ENCODE results near the gene BORCS6.
A peak's percentile ranks its signal among the peaks of the same experiment; 100 is the strongest.

Gene BORCS6

DNA sequence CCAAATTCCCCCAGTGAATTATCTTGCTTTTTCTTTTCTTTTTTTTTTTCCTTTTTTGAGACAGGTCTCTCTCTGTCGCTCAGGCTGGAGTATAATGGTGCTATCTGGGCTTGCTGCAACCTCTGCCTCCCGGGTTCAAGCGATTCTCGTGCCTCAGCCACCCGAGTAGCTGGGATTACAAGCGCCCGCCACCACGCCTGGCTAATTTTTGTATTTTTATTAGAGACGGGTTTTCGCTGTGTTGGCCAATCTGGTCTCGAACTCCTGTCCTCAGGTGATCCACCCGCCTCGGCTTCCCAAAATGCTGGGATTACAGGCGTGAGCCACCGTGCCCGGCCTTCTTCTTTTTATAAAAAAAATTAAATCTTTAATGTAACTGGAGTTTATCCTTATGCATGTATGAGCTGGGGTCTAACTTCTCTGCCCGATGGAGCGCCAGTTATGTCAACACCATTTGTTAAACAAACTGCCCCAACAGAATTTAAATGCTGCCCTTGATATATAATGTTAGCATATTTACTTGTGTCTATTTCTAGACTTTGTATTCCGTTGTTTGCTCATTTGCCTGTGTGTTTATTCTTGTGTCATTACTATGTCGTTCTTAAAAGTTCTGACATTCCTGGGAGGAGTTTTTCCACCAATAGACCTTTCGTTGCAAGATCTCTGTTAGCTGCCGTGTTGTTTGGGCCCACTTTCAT, 20.9 kb upstream of the BORCS6 start:
- no peak for DNase-seq

DNA sequence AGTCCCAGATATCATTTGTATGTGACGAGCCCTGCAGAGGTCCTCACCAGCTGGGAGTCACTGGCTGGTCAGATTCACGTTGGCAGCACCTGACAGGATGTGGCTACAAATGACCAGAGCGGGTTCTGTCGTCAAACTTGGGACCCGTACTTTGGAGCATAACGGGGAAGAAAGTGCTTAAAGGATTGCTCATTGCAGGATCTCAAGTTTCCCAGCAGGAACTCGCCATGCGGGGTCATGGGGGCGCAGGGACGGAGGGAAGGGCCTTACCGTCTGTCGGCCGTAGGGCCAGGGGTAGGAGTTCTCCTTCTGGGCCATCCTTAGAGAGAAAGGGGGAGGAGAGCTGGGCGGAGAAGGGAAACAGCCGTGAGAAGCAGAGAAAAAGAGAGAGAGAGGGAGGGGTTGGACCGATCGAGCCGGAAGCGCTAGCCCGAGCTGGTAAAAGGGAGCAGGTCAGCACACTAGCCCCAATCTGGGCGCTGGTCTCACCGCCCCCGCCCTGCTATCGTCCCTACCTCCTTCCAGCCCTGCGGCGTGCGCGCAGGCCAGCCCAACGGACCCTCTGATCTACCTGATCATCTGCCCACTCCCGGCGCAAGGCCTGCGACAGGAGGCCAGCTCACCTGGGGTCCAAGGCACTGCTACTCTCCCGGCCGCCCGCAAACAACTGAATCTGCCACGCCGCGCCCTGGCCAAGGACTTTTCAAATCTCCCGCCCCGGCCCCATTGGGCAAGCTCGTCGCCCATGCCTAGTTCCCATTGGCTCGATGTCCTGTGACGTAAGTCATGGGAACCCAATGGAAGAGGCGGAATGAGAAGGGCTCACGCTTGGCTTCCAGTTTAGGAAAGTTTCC, 20.2 kb upstream of the BORCS6 start, which contains the start of gene AURKB:
Gene AURKB (minus strand): TSS at position 669 of the 854 bp plus-strand sequence. CDS start 351 bp downstream, at position 318.
- DNase-seq = peak; percentile 8

DNA sequence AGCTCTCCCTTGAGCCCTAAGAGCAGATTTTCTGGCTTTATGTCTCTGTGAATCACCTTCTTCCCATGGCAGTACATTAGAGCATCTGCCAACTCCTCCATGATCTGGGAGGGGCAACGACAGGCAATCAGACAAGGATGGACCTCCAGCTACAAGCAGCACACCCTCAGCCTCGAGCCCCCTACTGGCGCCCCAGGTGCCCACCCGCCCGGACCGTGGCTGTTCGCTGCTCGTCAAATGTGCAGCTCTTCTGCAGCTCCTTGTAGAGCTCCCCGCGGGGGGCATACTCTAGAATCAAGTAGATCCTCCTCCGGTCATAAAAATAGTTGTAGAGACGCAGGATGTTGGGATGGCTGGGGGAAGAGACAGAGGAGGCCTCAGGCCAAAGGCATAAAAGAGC, 16.6 kb upstream of the BORCS6 start:
- no peak for DNase-seq

DNA sequence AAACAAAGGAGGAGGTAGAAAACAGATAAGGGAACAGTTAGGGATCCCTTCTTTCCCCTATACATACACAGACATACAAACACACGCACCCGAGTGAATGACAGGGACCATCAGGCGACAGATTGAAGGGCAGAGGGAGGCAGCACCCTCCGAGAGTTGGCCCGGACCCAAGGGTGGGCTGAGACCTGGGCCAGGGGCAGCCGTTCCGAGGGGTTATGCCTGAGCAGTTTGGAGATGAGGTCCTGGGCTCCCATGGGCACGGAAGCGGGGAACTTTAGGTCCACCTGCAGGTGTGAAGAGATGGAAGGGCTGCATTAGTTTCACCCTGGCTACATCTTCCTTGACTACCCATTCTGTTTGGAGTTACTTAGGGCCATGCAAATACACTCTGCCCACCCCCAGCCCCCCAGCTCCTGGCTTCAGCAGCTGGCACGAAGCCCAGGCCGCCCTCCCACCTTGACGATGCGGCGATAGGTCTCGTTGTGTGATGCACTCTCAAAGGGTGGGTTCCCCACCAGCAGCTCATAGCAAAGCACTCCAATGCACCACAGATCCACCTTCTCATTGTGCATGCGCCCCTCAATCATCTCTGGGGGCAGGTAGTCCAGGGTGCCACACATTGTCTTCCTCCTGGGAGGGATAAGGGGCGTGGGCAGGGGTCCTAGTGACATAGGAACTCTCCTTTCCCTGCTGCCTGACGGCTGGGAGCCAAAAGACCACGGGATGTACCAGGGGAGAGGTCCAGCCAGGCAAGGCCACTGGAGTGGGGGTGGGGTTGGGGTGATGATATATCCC, 15.0 kb upstream of the BORCS6 start:
- DNase-seq = no peak

DNA sequence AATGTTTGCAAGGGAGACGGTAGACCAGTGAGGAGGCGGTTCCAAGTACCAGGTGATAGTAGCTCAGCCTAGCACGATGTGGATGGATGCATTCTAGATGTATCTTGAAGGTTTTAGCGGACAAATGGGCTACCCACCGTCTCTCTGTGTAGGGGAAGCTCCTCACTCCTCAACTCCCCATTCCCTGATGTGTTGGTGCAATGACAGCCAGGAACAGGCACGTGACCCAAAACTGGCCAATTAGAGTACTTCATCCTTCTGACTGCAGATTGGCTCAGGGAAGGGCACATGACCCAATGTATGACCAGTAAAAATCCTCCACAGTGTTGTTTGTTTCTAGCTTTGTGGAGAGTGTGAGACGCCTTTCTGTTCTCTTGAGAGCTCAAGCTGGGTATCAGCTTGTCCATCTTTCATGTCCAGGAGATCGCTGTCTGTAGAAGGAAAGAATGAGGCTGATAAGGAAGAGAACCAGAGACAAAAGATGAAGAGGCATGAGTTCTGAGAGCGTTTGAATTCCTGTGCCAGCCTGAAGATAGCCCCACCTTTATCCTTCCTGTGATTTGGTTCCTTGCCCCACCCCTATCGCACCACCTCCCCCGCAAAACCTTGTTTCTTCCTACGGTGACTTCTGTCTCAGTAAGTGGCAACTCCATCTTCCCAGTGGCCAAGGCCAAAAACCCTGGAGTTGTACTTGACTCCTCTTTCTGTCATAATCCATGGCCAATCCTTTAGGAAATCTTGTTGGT, 2.3 kb upstream of the BORCS6 start:
- peak; percentile 58 for DNase-seq

GRCh38 chr17:8190506-8190905, 526 bp upstream of the BORCS6 start:
- no peak for DNase-seq

DNA sequence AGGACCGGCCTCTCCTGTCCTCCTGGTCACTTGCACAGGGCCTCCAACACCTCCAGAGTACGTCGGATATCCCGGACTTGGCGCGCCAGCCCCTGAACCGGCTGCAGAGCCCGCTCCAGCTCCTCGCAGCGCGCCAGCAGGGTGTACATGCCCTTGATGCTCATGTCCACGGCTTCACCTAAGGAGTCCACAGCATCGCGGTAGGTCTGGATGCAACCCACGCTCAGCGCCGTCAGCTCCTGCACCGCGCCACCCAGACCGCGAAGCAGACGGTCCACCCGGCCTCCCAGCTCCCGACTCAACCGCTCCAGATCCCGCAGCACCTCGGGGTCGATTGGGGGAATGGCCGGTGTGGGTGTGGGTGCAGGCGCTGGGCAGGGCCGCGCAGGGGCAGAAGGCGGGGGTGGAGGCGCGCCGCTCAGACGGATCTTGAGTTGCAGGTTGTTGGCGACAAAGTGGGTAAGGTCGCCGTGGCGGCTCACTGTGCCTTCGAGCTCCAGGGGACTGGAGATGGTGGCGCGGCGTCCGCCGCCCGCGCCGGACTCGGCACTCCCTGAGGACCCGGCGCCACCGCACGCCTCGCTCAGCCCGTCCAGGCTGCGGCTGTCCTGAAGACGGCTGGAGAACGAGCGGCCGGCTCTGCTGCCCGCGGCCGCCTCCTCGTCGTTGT, 804 bp downstream of the BORCS6 start:
- no peak for DNase-seq

DNA sequence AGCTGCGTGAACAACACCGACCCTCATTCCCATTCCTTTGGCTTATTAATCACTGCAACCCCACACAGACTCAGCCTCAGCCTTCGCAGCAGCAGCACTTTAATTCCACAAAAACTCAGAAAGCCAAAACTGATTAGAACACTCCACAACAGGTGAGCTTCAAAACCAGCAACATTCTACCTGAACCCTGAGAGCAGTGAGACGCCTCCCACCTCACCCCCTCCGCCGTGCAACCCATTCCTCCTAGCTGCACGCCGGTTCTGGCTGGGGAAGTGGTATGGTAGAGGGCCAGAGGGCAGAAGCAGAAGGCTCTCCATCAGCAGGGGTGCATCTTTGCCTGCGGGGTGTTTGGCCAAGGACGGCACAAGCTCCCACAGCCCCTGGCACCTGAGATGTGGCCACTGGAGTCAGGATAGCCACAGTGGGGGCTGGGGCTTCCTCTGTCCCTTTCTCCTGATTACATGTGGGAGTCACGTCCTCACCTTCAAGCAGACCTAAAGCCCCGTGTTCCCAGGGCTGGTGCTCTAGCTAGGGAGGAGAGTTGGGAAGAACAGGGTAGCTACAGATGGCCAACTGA, 1.6 kb downstream of the BORCS6 start:
- no peak for DNase-seq

DNA sequence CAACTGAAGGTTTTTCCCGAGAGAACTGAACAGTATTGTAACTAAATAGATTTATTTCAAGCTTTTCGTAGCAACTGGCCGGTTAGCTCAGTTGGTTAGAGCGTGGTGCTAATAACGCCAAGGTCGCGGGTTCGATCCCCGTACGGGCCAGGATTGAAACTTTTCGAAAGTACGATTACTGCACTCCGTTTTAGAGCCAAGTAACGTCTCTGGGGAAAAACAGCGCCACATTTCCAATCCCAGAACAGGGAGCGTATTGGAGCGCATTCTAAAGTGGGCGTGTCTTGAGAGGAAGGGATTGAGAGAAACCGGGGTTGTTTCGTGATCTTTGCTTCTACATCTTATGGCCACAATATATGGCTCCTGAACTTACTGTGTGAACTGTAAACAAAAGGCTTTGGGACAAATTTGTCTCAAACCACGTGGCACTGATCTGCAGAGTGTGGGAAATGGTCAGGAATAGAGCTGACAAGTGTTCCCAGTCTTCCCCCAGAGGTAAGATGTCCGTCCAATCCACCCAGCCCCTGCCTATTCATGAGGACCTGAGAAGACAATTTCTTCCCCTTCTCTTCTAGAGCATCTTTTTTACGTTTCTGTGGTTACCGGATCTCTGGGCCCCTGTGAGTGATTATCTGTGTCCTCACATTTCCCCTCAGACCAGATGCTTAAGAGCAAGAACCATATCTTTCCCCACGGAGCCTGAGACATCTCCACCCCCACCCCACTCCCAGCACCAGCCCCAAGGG, 2.3 kb downstream of the BORCS6 start:
- peak; percentile 79 for DNase-seq

DNA sequence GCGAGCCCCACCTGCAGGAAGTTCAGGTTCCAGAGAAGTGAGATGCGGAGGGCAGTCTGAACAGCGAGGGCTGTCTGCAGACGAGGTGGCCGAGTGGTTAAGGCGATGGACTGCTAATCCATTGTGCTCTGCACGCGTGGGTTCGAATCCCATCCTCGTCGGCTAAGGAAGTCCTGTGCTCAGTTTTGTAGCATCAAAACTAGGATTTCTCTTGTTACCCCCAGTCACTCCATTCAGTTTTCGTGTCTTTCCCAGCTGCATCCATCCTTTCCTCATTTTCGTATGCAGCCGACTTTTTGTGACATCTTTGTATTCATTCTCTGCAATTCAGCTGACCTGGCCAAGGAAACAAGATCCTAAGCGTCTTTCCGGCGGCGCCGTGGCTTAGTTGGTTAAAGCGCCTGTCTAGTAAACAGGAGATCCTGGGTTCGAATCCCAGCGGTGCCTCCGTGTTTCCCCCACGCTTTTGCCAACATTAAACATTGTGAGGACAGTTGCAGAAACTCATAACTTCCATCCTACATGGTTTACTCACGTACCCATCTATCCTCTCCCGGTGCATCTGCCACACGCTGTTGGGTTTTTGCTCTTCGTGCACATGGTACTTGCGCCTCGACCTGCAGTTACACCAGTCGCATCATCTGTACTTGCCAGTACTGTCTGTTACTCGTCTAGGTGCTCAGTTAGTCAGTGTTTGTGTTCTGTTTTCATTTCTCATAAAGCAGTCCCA, 3.0 kb downstream of the BORCS6 start:
- peak; percentile 54 for DNase-seq

GRCh38 chr17:8186446-8186786, 3.6 kb downstream of the BORCS6 start:
- DNase-seq = no peak

- DNase-seq = no peak
Observed at GRCh38 chr17:8185582-8186445, 4.2 kb downstream of the BORCS6 start.

DNA sequence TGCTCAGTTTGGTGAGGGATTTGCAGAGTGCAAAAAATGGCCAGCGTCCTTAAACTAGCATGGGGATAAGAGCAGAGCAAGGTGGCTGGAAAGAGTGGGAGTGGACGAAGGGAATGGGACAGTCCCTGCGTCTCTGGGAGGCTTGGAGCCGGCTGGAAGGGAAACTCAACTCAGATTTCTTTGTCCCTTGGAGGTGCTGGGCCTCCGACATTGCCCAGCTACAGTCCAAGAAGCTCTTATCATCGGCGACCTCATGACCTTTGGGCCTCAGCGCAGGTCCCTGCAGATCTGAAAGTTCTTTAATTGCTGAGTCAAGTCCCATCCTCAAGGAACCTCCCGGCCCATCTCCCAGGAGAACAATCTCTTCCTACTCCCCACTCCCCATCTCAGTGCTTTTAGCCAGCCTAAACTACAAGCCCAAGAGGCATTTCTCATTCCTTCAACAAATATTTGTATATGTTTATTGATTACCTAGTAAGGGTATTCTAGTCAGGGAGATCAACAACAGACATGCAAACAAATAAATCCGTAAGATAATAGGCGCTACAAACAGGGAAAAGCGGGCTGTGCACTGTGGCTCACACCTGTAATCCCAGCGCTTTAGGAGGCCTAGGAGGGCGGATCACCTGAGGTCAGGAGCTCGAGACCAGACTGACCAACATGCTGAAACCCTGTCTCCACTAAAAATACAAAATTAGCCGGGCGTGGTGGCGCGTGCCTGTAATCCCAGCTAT, 12.8 kb downstream of the BORCS6 start:
- no peak for DNase-seq

GRCh38 chr17:8176197-8176940, 13.6 kb downstream of the BORCS6 start, which contains the start of gene TMEM107:
Gene TMEM107 (minus strand): TSS chr17:8176380. CDS start chr17:8176286, 94 bp downstream.
- no peak for DNase-seq

DNA sequence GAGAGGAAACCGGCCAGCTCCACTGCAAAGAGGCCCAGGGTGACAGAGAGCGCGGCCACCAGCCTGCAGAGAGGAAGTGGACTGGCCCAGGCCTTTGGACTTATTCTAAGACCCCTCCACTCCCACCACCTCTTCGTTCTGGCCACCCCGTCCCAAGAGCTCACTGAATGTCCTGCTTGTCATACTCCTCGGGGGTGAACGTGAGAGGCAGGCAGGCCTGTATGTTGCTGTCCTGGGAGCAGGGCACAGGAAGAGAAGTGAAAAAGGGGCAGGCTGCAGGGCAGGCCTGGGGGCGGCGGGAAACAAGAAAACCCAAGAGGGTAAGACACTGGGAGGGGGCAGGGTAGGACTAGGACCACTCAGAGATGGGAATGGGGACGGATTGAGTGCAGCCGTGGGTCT, 14.2 kb downstream of the BORCS6 start:
- no peak for DNase-seq

DNA sequence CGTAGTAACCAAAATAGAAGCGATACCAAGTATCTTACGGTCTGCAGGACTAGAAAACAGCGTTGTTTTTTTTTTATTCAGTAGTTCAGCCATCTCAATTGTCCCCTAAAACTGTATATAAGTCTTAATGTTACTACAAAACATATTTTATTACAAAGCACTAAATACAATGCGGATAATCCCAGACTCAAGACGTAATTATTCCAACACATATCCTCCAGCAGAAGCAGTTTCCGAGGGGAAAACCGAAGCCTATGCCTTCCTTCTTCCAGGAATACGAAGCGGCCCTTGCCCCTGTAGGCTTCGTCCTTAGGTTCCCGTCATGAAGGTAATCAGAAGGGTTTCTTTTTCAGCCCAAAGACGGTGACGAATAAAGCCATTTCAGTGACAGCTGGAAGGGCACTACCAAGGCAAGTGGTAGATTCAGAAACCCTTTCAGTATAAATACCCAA, 16.1 kb downstream of the BORCS6 start:
- DNase-seq = no peak

DNA sequence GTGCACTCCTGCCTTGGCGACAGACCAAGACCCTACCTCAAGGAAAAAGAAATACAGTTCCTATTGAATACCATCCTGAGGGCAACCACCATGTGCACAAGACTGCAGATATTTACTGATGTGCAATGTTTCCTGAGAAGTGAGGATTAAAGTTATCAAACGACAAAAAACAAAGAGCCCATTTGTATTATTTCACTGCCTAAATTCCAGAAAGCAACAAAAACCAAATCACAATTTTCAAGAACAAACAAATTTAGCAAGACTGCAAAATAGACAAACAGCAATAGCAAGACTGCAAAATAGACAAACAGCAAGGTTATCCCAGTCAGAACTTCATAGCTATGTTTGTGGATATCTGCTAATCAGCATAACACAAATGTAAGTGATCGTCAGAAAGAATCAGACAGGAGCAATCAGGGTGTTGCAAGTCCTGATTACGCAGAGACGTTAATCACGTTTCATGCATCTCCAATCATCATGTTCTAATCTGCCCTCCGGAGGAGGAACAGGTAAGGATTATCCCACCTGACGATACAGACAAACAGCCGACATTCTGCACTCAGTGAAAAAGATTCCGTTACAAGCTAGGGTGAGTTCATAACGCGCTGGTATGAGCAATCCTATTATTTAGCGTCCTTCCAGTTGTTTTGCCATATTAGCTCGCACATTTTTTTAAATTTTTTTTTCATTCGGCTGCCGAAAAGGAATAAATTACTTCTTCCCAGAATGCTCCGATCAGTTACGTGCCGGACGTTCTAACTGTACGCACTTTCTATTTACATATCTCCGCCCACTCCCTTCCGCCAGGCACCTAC, 16.7 kb downstream of the BORCS6 start:
- DNase-seq = peak; percentile 61
